ENCODE results near the gene GRAMD4. TPM values are rescaled to one million over a fixed set of nuclear protein-coding genes. Genes with fewer than 3 reads are reported as not detected.

GRAMD4 gene
- total RNA-seq, 4 donors from 2014 or later: 146 to 981 (median 258) TPM

- Histone ChIP-seq H3K27ac (no peak overlapping the region), H3K4me1 (peaks cover under 1 to 11% (median 3%) of the 10 kb centered on the region in 4 donors), H3K4me3 (no peak overlapping the region), H3K9me3 (no peaks in the 10 kb centered on the region), H3K27me3 (no peaks in the 10 kb centered on the region), H3K36me3 (peaks cover 0 to 5% (median 0%) of the 10 kb centered on the region in 4 donors)
- intact Hi-C loops (cut with DNase I; ENCODE audit: low total_unique reads): no loop called here
- WGBS, 2 donors (ENCODE audit: low coverage in 1 of 2): 64 to 83% methylated on average over 2 to 44 of the region's 44 CpGs
- in situ Hi-C loops (cut with MboI; ENCODE audit: low pct_ligation_motif_present in 1 of 4, low pct_unique_long_range_greater_than_20kb in 1 of 4, low sequenced_read_pairs in 3 of 4): no loop called here
- no peak for DNase-seq
- TF ChIP-seq POLR2AphosphoS5 (IDR thresholded peaks at IDR 0.05) (no peak), CTCF (IDR thresholded peaks at IDR 0.05) (no peak), EP300 (IDR thresholded peaks at IDR 0.05; ENCODE audit: low read depth) (no peak), POLR2A (IDR thresholded peaks at IDR 0.05) (no peak)
These were observed 58.9 kb downstream of the GRAMD4 start for GRCh38 chr22:46678785-46679700.

GRCh38 chr22:46679706-46680269 is 59.6 kb downstream of the GRAMD4 start:
- 68% methylated on average over 16 of the region's 16 CpGs; no CpG with 5 or more reads in 1 of the 2 donors for WGBS, 2 donors (ENCODE audit: low coverage in 1 of 2)
- in situ Hi-C loops (cut with MboI; ENCODE audit: low pct_ligation_motif_present in 1 of 4, low pct_unique_long_range_greater_than_20kb in 1 of 4, low sequenced_read_pairs in 3 of 4): no loop called here
- no peaks in the 10 kb centered on the region for H3K9me3 ChIP-seq
- intact Hi-C loops (cut with DNase I; ENCODE audit: low total_unique reads): no loop called here
- no peaks in the 10 kb centered on the region for H3K27me3 ChIP-seq
- H3K4me3 ChIP-seq: no peak overlapping the region
- TF ChIP-seq POLR2A (IDR thresholded peaks at IDR 0.05) (no peak), EP300 (IDR thresholded peaks at IDR 0.05; ENCODE audit: low read depth) (no peak), POLR2AphosphoS5 (IDR thresholded peaks at IDR 0.05) (no peak), CTCF (IDR thresholded peaks at IDR 0.05) (no peak)
- DNase-seq: no peak
- H3K36me3 ChIP-seq: peaks cover 0 to 4% (median 0%) of the 10 kb centered on the region in 4 donors
- H3K4me1 ChIP-seq: peaks cover 8 to 19% (median 10%) of the 10 kb centered on the region in 4 donors
- H3K27ac ChIP-seq: no peak overlapping the region

- in situ Hi-C loops (cut with MboI; ENCODE audit: low pct_ligation_motif_present in 1 of 4, low pct_unique_long_range_greater_than_20kb in 1 of 4, low sequenced_read_pairs in 3 of 4) (no loop called here), intact Hi-C loops (cut with DNase I; ENCODE audit: low total_unique reads) (no loop called here)
- Histone ChIP-seq H3K4me1 (peaks cover 16 to 31% (median 20%) of the 10 kb centered on the region in 4 donors), H3K9me3 (no peaks in the 10 kb centered on the region), H3K27me3 (no peaks in the 10 kb centered on the region), H3K36me3 (peaks cover 0 to 4% (median 0%) of the 10 kb centered on the region in 4 donors), H3K27ac (no peak overlapping the region), H3K4me3 (no peak overlapping the region)
- WGBS, 2 donors (ENCODE audit: low coverage in 1 of 2): 70 to 87% methylated on average over 2 to 7 of the region's 7 CpGs
- DNase-seq: no peak
- no peak for TF ChIP-seq EP300 (IDR thresholded peaks at IDR 0.05; ENCODE audit: low read depth)
- TF ChIP-seq CTCF (IDR thresholded peaks at IDR 0.05): peak; percentile 18 to 38 (median 21)
- no peak for TF ChIP-seq POLR2A (IDR thresholded peaks at IDR 0.05)
- TF ChIP-seq POLR2AphosphoS5 (IDR thresholded peaks at IDR 0.05): no peak
These were observed 60.8 kb downstream of the GRAMD4 start for GRCh38 chr22:46681010-46681409.

- intact Hi-C loops (cut with DNase I; ENCODE audit: low total_unique reads) (no loop called here), in situ Hi-C loops (cut with MboI; ENCODE audit: low pct_ligation_motif_present in 1 of 4, low pct_unique_long_range_greater_than_20kb in 1 of 4, low sequenced_read_pairs in 3 of 4) (no loop called here)
- Histone ChIP-seq H3K27ac (no peak overlapping the region), H3K4me1 (peaks cover 23 to 43% (median 28%) of the 10 kb centered on the region in 4 donors), H3K36me3 (no peaks in the 10 kb centered on the region), H3K4me3 (no peak overlapping the region), H3K27me3 (no peaks in the 10 kb centered on the region), H3K9me3 (no peaks in the 10 kb centered on the region)
- TF ChIP-seq EP300 (IDR thresholded peaks at IDR 0.05; ENCODE audit: low read depth) (no peak), POLR2AphosphoS5 (IDR thresholded peaks at IDR 0.05) (no peak), POLR2A (IDR thresholded peaks at IDR 0.05) (no peak), CTCF (IDR thresholded peaks at IDR 0.05) (no peak)
- 88 to 100% methylated on average over 1 to 19 of the region's 19 CpGs for WGBS, 2 donors (ENCODE audit: low coverage in 1 of 2)
- no peak for DNase-seq
These were observed 62.0 kb downstream of the GRAMD4 start for GRCh38 chr22:46682011-46682731.

Data from transverse colon (tissue), 4 donors.